ENCODE results near the gene RNF26.
A peak's percentile ranks its signal among the peaks of the same experiment; 100 is the strongest.
"Not testable (repeated sequence)": the region's sequence is repeated elsewhere in the genome, so short reads cannot be mapped to it uniquely, and the experiment has no call there.

Gene RNF26

GRCh38 chr11:119378851-119379465, 44.6 kb downstream of the RNF26 start:
- TF ChIP-seq SPI1 (IDR thresholded peaks at IDR 0.05; ENCODE audit: low read depth, low read length) (no peak), TAF1 (IDR thresholded peaks at IDR 0.05; ENCODE audit: low read depth, low read length) (no peak), PAX5 (IDR thresholded peaks at IDR 0.05; ENCODE audit: insufficient read depth, low read length, severe bottlenecking) (no peak), POLR2AphosphoS5 (IDR thresholded peaks at IDR 0.05; ENCODE audit: low read depth, low read length) (no peak)
- DNase-seq (ENCODE audit: insufficient read length, low spot score), result no peak
- FAIRE-seq, result no peak

- DNase-seq (ENCODE audit: insufficient read length, low spot score) (no peak), FAIRE-seq (no peak)
- TF ChIP-seq POLR2A (IDR thresholded peaks at IDR 0.05; ENCODE audit: low read depth, low read length), result no peak
- no peak for TF ChIP-seq PAX5 (IDR thresholded peaks at IDR 0.05; ENCODE audit: insufficient read depth, low read length, severe bottlenecking)
- TF ChIP-seq POLR2AphosphoS5 (IDR thresholded peaks at IDR 0.05; ENCODE audit: low read depth, low read length), result no peak
- no peak for TF ChIP-seq SPI1 (IDR thresholded peaks at IDR 0.05; ENCODE audit: low read depth, low read length)
- no peak for TF ChIP-seq POU2F2 (IDR thresholded peaks at IDR 0.05; ENCODE audit: low read depth, low read length)
- no peak for TF ChIP-seq TAF1 (IDR thresholded peaks at IDR 0.05; ENCODE audit: low read depth, low read length)
These were observed 46.0 kb downstream of the RNF26 start for GRCh38 chr11:119380160-119380826.

- TF ChIP-seq POLR2A (IDR thresholded peaks at IDR 0.05; ENCODE audit: low read depth, low read length) (no peak), POLR2AphosphoS5 (IDR thresholded peaks at IDR 0.05; ENCODE audit: low read depth, low read length) (no peak), SPI1 (IDR thresholded peaks at IDR 0.05; ENCODE audit: low read depth, low read length) (no peak), TAF1 (IDR thresholded peaks at IDR 0.05; ENCODE audit: low read depth, low read length) (no peak), POU2F2 (IDR thresholded peaks at IDR 0.05; ENCODE audit: low read depth, low read length) (no peak), PAX5 (IDR thresholded peaks at IDR 0.05; ENCODE audit: insufficient read depth, low read length, severe bottlenecking) (no peak)
- DNase-seq (ENCODE audit: insufficient read length, low spot score) (no peak), FAIRE-seq (no peak)
These were observed 46.5 kb downstream of the RNF26 start for GRCh38 chr11:119380827-119381180.

GRCh38 chr11:119381181-119381988, 47.1 kb downstream of the RNF26 start, which contains the start of gene USP2:
Gene USP2 (minus strand): TSS chr11:119381690. CDS start chr11:119373480, 8,210 bp downstream.
- TF ChIP-seq POLR2AphosphoS5 (IDR thresholded peaks at IDR 0.05; ENCODE audit: low read depth, low read length), result no peak
- no peak for TF ChIP-seq POU2F2 (IDR thresholded peaks at IDR 0.05; ENCODE audit: low read depth, low read length)
- TF ChIP-seq SPI1 (IDR thresholded peaks at IDR 0.05; ENCODE audit: low read depth, low read length), result no peak
- no peak for TF ChIP-seq TAF1 (IDR thresholded peaks at IDR 0.05; ENCODE audit: low read depth, low read length)
- TF ChIP-seq PAX5 (IDR thresholded peaks at IDR 0.05; ENCODE audit: insufficient read depth, low read length, severe bottlenecking), result peak; percentile 38
- DNase-seq (ENCODE audit: insufficient read length, low spot score) (peak; percentile 89), FAIRE-seq (peak; percentile 97)

- DNase-seq (ENCODE audit: insufficient read length, low spot score), result no peak
- TF ChIP-seq POLR2A (IDR thresholded peaks at IDR 0.05; ENCODE audit: low read depth, low read length) (no peak), POU2F2 (IDR thresholded peaks at IDR 0.05; ENCODE audit: low read depth, low read length) (no peak), POLR2AphosphoS5 (IDR thresholded peaks at IDR 0.05; ENCODE audit: low read depth, low read length) (no peak), TAF1 (IDR thresholded peaks at IDR 0.05; ENCODE audit: low read depth, low read length) (no peak), PAX5 (IDR thresholded peaks at IDR 0.05; ENCODE audit: insufficient read depth, low read length, severe bottlenecking) (no peak), SPI1 (IDR thresholded peaks at IDR 0.05; ENCODE audit: low read depth, low read length) (no peak)
- FAIRE-seq, result no peak
These were observed 47.8 kb downstream of the RNF26 start for GRCh38 chr11:119382101-119382500.

GRCh38 chr11:119382513-119382912, 48.2 kb downstream of the RNF26 start:
- DNase-seq (ENCODE audit: insufficient read length, low spot score); FAIRE-seq: not testable (repeated sequence)

GRCh38 chr11:119384332-119384731, 50.0 kb downstream of the RNF26 start:
- DNase-seq (ENCODE audit: insufficient read length, low spot score) (no peak), FAIRE-seq (no peak)
- TF ChIP-seq TAF1 (IDR thresholded peaks at IDR 0.05; ENCODE audit: low read depth, low read length) (no peak), POLR2A (IDR thresholded peaks at IDR 0.05; ENCODE audit: low read depth, low read length) (no peak), POU2F2 (IDR thresholded peaks at IDR 0.05; ENCODE audit: low read depth, low read length) (no peak)
